ENCODE data around the gene STK24. TPM values are rescaled to one million over a fixed set of nuclear protein-coding genes. Genes with fewer than 3 reads are reported as not detected.
"Not testable (repeated sequence)": the region's sequence is repeated elsewhere in the genome, so short reads cannot be mapped to it uniquely, and the experiment has no call there.

STK24 gene
- total and polyA plus RNA-seq, 2 experiments from 2014 or later, result 83.3 to 98.0 TPM

- no peak for DNase-seq (ENCODE audit: low read depth in 1 of 2, low spot score in 1 of 2)
- Histone ChIP-seq H3K27me3 (no peaks in the 10 kb centered on the region), H3K27ac (peak overlapping the region; percentile 96), H3K4me3 (peak overlapping the region; percentile 98), H3K36me3 (no peaks in the 10 kb centered on the region), H3K4me1 (ENCODE audit: low read depth) (peaks cover 43% of the 10 kb centered on the region), H3K9me3 (ENCODE audit: low read depth) (no peaks in the 10 kb centered on the region)
- TF ChIP-seq, protein P1, sequence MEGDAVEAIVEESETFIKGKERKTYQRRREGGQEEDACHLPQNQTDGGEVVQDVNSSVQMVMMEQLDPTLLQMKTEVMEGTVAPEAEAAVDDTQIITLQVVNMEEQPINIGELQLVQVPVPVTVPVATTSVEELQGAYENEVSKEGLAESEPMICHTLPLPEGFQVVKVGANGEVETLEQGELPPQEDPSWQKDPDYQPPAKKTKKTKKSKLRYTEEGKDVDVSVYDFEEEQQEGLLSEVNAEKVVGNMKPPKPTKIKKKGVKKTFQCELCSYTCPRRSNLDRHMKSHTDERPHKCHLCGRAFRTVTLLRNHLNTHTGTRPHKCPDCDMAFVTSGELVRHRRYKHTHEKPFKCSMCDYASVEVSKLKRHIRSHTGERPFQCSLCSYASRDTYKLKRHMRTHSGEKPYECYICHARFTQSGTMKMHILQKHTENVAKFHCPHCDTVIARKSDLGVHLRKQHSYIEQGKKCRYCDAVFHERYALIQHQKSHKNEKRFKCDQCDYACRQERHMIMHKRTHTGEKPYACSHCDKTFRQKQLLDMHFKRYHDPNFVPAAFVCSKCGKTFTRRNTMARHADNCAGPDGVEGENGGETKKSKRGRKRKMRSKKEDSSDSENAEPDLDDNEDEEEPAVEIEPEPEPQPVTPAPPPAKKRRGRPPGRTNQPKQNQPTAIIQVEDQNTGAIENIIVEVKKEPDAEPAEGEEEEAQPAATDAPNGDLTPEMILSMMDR (IDR thresholded peaks at IDR 0.05; ENCODE audit: low read depth, low read length), result no peak
These were observed 1.7 kb downstream of the STK24 start for GRCh38 chr13:98575009-98575903.

- peaks cover 36% of the 10 kb centered on the region for H3K4me1 ChIP-seq (ENCODE audit: low read depth)
- TF ChIP-seq, protein P1 (IDR thresholded peaks at IDR 0.05; ENCODE audit: low read depth, low read length), result no peak
- no peaks in the 10 kb centered on the region for H3K9me3 ChIP-seq (ENCODE audit: low read depth)
- DNase-seq (ENCODE audit: low read depth in 1 of 2, low spot score in 1 of 2), result no peak
- no peak overlapping the region for H3K4me3 ChIP-seq
- H3K27ac ChIP-seq, result peak overlapping the region; percentile 45
- no peaks in the 10 kb centered on the region for H3K27me3 ChIP-seq
- no peaks in the 10 kb centered on the region for H3K36me3 ChIP-seq
These were observed 4.8 kb downstream of the STK24 start for GRCh38 chr13:98571955-98572662.

GRCh38 chr13:98570929-98571372 lies 6.0 kb downstream of the STK24 start:
- Histone ChIP-seq H3K4me3 (no peak overlapping the region), H3K27ac (peak overlapping the region; percentile 45), H3K36me3 (no peaks in the 10 kb centered on the region), H3K9me3 (ENCODE audit: low read depth) (no peaks in the 10 kb centered on the region), H3K4me1 (ENCODE audit: low read depth) (peaks cover 43% of the 10 kb centered on the region), H3K27me3 (no peaks in the 10 kb centered on the region)
- TF ChIP-seq, protein P1 (IDR thresholded peaks at IDR 0.05; ENCODE audit: low read depth, low read length), result no peak
- DNase-seq (ENCODE audit: low read depth in 1 of 2, low spot score in 1 of 2), result no peak

GRCh38 chr13:98569494-98570367 lies 7.2 kb downstream of the STK24 start:
- not testable (repeated sequence) for H3K27ac ChIP-seq; H3K27me3 ChIP-seq; H3K4me3 ChIP-seq; H3K36me3 ChIP-seq; H3K9me3 ChIP-seq (ENCODE audit: low read depth)
- peak in 1 of 2 donors; percentile 81 for DNase-seq (ENCODE audit: low read depth in 1 of 2, low spot score in 1 of 2)
- peaks cover 47% of the 10 kb centered on the region for H3K4me1 ChIP-seq (ENCODE audit: low read depth)

DNA sequence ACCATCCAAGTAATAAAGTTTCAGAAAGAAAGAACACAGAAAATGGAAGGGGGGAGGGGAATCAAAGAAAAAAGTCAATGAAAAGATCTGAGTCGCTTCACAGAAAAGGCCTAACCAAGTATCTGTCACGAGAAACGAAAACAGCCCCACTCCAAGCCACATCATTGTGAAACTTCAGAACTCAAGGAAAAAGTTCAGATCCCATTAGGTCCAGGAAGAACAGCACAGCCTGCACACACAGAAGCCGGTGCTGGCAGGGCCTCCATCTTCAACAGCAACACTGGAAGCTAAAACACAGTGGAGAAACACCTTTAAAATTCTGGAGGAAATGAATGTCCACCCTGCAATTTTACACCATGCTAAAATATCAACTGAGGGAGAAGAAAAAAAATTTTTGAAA lies 8.0 kb downstream of the STK24 start:
- no peak for DNase-seq (ENCODE audit: low read depth in 1 of 2, low spot score in 1 of 2)
- Histone ChIP-seq H3K4me1 (ENCODE audit: low read depth) (peaks cover 40% of the 10 kb centered on the region), H3K4me3 (no peak overlapping the region), H3K27me3 (no peaks in the 10 kb centered on the region), H3K36me3 (no peaks in the 10 kb centered on the region), H3K27ac (no peak overlapping the region), H3K9me3 (ENCODE audit: low read depth) (no peaks in the 10 kb centered on the region)
- TF ChIP-seq, protein P1 (IDR thresholded peaks at IDR 0.05; ENCODE audit: low read depth, low read length), result no peak
